Inflammatory macrophage treated with lipopolysaccharide for 1 hour (primary cell): ENCODE measurements around the gene SULT1C2.

Source experiments
- DNase-seq, 2 donors: peaks; one replicate each; pipeline ENCODE4 v3.0.0-alpha.2; 2020 to 2022

SULT1C2 gene

GRCh38 chr2:108297436-108298141 is 8.9 kb downstream of the SULT1C2 start:
- no peak for DNase-seq

GRCh38 chr2:108301558-108301957 is 12.9 kb downstream of the SULT1C2 start:
- DNase-seq = no peak

GRCh38 chr2:108304975-108305374 is 16.3 kb downstream of the SULT1C2 start:
- DNase-seq = no peak

- DNase-seq = no peak
These were observed 17.2 kb downstream of the SULT1C2 start for GRCh38 chr2:108305901-108306300.

- no peak for DNase-seq
These were observed 21.2 kb downstream of the SULT1C2 start for GRCh38 chr2:108309903-108310302.

GRCh38 chr2:108314586-108315296 is 26.0 kb downstream of the SULT1C2 start:
- no peak for DNase-seq

GRCh38 chr2:108315444-108315934 is 26.8 kb downstream of the SULT1C2 start:
- DNase-seq = no peak

- no peak for DNase-seq
These were observed 27.3 kb downstream of the SULT1C2 start for GRCh38 chr2:108316033-108316432.

GRCh38 chr2:108316461-108317258 is 28.0 kb downstream of the SULT1C2 start:
- no peak for DNase-seq

GRCh38 chr2:108320326-108320922 is 31.7 kb downstream of the SULT1C2 start:
- DNase-seq = no peak

- DNase-seq = no peak
These were observed 34.9 kb downstream of the SULT1C2 start for GRCh38 chr2:108323619-108324018.

- DNase-seq = peak in 1 of 2 donors; percentile 29
These were observed 36.0 kb downstream of the SULT1C2 start for GRCh38 chr2:108324531-108325255.

- DNase-seq = no peak
These were observed 37.1 kb downstream of the SULT1C2 start for GRCh38 chr2:108325756-108326155.

- no peak for DNase-seq
These were observed 41.1 kb downstream of the SULT1C2 start for GRCh38 chr2:108329771-108330170.

GRCh38 chr2:108330979-108331378 is 42.3 kb downstream of the SULT1C2 start:
- DNase-seq = no peak

- DNase-seq = no peak
These were observed 57.3 kb downstream of the SULT1C2 start for GRCh38 chr2:108345951-108346350.

GRCh38 chr2:108346827-108347226 is 58.1 kb downstream of the SULT1C2 start:
- DNase-seq = no peak

- DNase-seq = no peak
These were observed 59.1 kb downstream of the SULT1C2 start for GRCh38 chr2:108347786-108348185.

GRCh38 chr2:108348816-108349570 is 60.3 kb downstream of the SULT1C2 start:
- no peak for DNase-seq

- no peak for DNase-seq
These were observed 60.9 kb downstream of the SULT1C2 start for GRCh38 chr2:108349571-108349928.

GRCh38 chr2:108351889-108352288 is 63.2 kb downstream of the SULT1C2 start:
- DNase-seq = no peak

GRCh38 chr2:108354136-108354535 is 65.4 kb downstream of the SULT1C2 start:
- DNase-seq = peak; percentile 75 to 81
